Neural cell (in vitro differentiated cells): ENCODE data around the gene RRN3.
"Not testable (repeated sequence)": the region's sequence is repeated elsewhere in the genome, so short reads cannot be mapped to it uniquely, and the experiment has no call there.

Source experiments
- CTCF ChIP-seq: fragments of 450-650 bp; IDR thresholded peaks from 2 replicates; pipeline ENCODE4 v1.5.1; 2014; ENCODE audit warnings: antibody characterized with exemption, mild to moderate bottlenecking, moderate library complexity; ENCODE audit not compliant: poor library complexity, severe bottlenecking
- EP300 ChIP-seq: fragments of 450-650 bp; conservative IDR thresholded peaks from 2 replicates; pipeline ENCODE4 v1.6.1; 2014; ENCODE audit warnings: antibody characterized with exemption, mild to moderate bottlenecking, moderate library complexity; ENCODE audit not compliant: poor library complexity, severe bottlenecking
- EZH2 ChIP-seq: fragments of 200-600, 300-800 bp; shearing (Covaris generic), sonication (generic); IDR thresholded peaks from 2 replicates; pipeline ENCODE4 v1.6.1; 2014; ENCODE audit warnings: antibody characterized with exemption, low read length, borderline replicate concordance, mild to moderate bottlenecking; ENCODE audit not compliant: insufficient read depth, poor library complexity, severe bottlenecking
- POLR2AphosphoS5 ChIP-seq: IDR thresholded peaks from 2 replicates; pipeline ENCODE4 v1.6.1; 2012
- TF ChIP-seq, protein P1 (sequence below): IDR thresholded peaks from 2 replicates; pipeline ENCODE4 v1.6.1; 2012; ENCODE audit warnings: borderline replicate concordance

DNA sequence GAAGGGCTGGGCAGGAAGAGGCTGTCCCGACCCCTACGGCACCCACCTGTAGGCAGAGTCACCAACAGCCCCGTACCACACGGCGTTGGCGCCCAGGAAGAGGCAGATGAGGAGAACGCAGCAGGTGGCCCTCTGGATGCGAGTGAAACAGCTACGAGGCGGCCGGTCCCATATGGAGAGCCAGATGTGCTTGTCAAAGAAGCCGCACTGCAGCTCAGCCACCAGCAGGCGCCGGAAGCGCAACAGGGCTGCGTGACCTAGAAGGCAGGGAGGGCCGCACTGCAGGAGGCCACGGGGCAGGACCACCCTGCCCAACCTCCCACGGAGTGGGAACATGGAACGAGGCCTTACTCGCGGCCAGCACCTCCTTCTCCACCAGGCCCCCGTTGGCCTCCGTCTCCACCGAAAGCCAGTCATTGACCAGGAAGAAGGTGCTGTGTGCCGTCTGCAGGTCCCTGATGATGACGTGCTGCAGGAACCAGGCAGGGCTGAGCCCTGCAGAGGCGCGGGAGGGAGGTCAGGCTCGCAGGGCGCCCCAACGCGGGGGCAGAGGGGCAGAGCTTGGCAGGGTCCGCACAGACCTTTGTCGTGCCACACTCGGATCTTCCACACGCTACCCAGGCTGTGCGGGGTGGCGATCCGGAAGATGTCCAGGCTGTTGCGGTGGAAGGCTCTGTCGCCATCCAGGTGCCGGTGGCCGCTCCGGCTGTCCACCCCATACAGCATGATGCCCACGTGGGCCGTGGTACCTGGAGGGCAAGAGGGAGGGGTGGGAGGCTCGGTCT is 33.8 kb upstream of the RRN3 start:
- not testable (repeated sequence) for TF ChIP-seq CTCF, EP300, POLR2AphosphoS5, EZH2
- TF ChIP-seq, protein P1, sequence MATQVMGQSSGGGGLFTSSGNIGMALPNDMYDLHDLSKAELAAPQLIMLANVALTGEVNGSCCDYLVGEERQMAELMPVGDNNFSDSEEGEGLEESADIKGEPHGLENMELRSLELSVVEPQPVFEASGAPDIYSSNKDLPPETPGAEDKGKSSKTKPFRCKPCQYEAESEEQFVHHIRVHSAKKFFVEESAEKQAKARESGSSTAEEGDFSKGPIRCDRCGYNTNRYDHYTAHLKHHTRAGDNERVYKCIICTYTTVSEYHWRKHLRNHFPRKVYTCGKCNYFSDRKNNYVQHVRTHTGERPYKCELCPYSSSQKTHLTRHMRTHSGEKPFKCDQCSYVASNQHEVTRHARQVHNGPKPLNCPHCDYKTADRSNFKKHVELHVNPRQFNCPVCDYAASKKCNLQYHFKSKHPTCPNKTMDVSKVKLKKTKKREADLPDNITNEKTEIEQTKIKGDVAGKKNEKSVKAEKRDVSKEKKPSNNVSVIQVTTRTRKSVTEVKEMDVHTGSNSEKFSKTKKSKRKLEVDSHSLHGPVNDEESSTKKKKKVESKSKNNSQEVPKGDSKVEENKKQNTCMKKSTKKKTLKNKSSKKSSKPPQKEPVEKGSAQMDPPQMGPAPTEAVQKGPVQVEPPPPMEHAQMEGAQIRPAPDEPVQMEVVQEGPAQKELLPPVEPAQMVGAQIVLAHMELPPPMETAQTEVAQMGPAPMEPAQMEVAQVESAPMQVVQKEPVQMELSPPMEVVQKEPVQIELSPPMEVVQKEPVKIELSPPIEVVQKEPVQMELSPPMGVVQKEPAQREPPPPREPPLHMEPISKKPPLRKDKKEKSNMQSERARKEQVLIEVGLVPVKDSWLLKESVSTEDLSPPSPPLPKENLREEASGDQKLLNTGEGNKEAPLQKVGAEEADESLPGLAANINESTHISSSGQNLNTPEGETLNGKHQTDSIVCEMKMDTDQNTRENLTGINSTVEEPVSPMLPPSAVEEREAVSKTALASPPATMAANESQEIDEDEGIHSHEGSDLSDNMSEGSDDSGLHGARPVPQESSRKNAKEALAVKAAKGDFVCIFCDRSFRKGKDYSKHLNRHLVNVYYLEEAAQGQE, result not testable (repeated sequence)
